Occipital lobe (tissue), 2 donors: ENCODE measurements around the gene KDM1A. TPM values are rescaled to one million over a fixed set of nuclear protein-coding genes. Genes with fewer than 3 reads are reported as not detected.

Experiments used
- small RNA-seq: library from RNA; depleted of rRNA; stranded (forward); fragments of <200 nt; gene quantifications from one replicate; pipeline ENCODE3, GENCODE V24; 2014
- total RNA-seq: library from RNA; depleted of rRNA; stranded (reverse); fragments of >200 nt; gene quantifications from one replicate; pipeline ENCODE4 v1.2.3, GENCODE V29; 2014

The KDM1A gene
- total RNA-seq, 1 donor from 2014 or later: 223 TPM

Small RNA genes within 50 kb of the gene (small RNA-seq; reads per million reads assigned to genes)
- gene MIR3115 (not detected), gene MIR4419A (not detected)

Other genes with a start within 250 kb of the KDM1A start
- gene LACTBL1, start 46.6 kb upstream of the KDM1A start, total RNA-seq: not detected
- gene TEX46, start 3.6 kb upstream of the KDM1A start, total RNA-seq: not detected
- gene LUZP1, start 149.4 kb downstream of the KDM1A start, total RNA-seq: 5.5 TPM
- gene HTR1D, start 198.0 kb downstream of the KDM1A start, total RNA-seq: not detected